ENCODE results near the gene GHR.

The GHR gene

GRCh38 chr5:42756606-42757601 lies 333.7 kb downstream of the GHR start, which contains the start of gene CCDC152:
CCDC152 (plus strand) TSS chr5:42756818; CDS start chr5:42759122, 2,304 bp downstream.
- Histone ChIP-seq H3K4me3 (peak within 1 kb of the TSS in 3 of 10 experiments; percentile 13 to 30 (median 21); a peak in 2 of 20 replicates), H3K9ac (no peak within 1 kb of the TSS; a peak in 1 of 22 replicates), H3K27ac (peak within 1 kb of the TSS in 4 of 11 experiments; percentile 11 to 56 (median 32); a peak in 3 of 22 replicates), H3K9me3 (replicated peaks in 1 of 11) (peaks cover 0 to 7% (median 0%) of the 10 kb centered on the region in 11 experiments; a peak in 6 of 22 replicates), H3K4me1 (peaks cover 7 to 21% (median 10%) of the 10 kb centered on the region in 10 experiments), H3K4me2 (peak within 1 kb of the TSS; percentile 36 to 73 (median 57)), H3K36me3 (no peaks in the 10 kb centered on the region), H3K27me3 (no peaks in the 10 kb centered on the region), H4K20me1 (no peaks in the 10 kb centered on the region)
- no peak for TF ChIP-seq Cebpa-rat (IDR thresholded peaks at IDR 0.05)

GRCh38 chr5:42759456-42759855 lies 336.2 kb downstream of the GHR start:
- H3K27ac ChIP-seq: no peak overlapping the region
- H3K27me3 ChIP-seq: no peaks in the 10 kb centered on the region
- H3K36me3 ChIP-seq: no peaks in the 10 kb centered on the region
- no peak overlapping the region for H3K4me2 ChIP-seq
- peaks cover 0 to 7% (median 0%) of the 10 kb centered on the region in 11 experiments; a peak in 6 of 22 replicates for H3K9me3 ChIP-seq (replicated peaks in 1 of 11)
- no peak overlapping the region for H3K4me3 ChIP-seq
- peaks cover 7 to 21% (median 10%) of the 10 kb centered on the region in 10 experiments for H3K4me1 ChIP-seq
- H3K9ac ChIP-seq: no peak overlapping the region
- no peaks in the 10 kb centered on the region for H4K20me1 ChIP-seq
- TF ChIP-seq Cebpa-rat (IDR thresholded peaks at IDR 0.05): no peak

- H3K9ac ChIP-seq: no peak overlapping the region
- no peak for TF ChIP-seq Cebpa-rat (IDR thresholded peaks at IDR 0.05)
- H3K9me3 ChIP-seq (replicated peaks in 1 of 11): peaks cover 0 to 9% (median 5%) of the 10 kb centered on the region in 11 experiments; a peak in 9 of 22 replicates
- H3K27ac ChIP-seq: no peak overlapping the region
- peak overlapping the region in 2 of 11 experiments; percentile 17 to 52; a peak in 3 of 22 replicates for H3K4me2 ChIP-seq
- H3K27me3 ChIP-seq: no peaks in the 10 kb centered on the region
- peaks cover 7 to 21% (median 10%) of the 10 kb centered on the region in 10 experiments for H3K4me1 ChIP-seq
- no peaks in the 10 kb centered on the region for H3K36me3 ChIP-seq
- H3K4me3 ChIP-seq: no peak overlapping the region
- no peaks in the 10 kb centered on the region for H4K20me1 ChIP-seq
Measured at GRCh38 chr5:42760426-42760825, 337.2 kb downstream of the GHR start.

- Histone ChIP-seq H3K4me3 (no peak overlapping the region), H3K4me2 (no peak overlapping the region), H3K27me3 (no peaks in the 10 kb centered on the region), H4K20me1 (no peaks in the 10 kb centered on the region), H3K9me3 (replicated peaks in 1 of 11) (peaks cover 0 to 9% (median 4%) of the 10 kb centered on the region in 11 experiments; a peak in 8 of 22 replicates), H3K4me1 (peaks cover 7 to 21% (median 10%) of the 10 kb centered on the region in 10 experiments), H3K9ac (no peak overlapping the region), H3K36me3 (no peaks in the 10 kb centered on the region), H3K27ac (no peak overlapping the region)
- no peak for TF ChIP-seq Cebpa-rat (IDR thresholded peaks at IDR 0.05)
Measured at GRCh38 chr5:42761791-42762190, 338.6 kb downstream of the GHR start.

- no peak overlapping the region for H3K4me2 ChIP-seq
- no peak overlapping the region for H3K4me3 ChIP-seq
- no peaks in the 10 kb centered on the region for H4K20me1 ChIP-seq
- no peak for TF ChIP-seq Cebpa-rat (IDR thresholded peaks at IDR 0.05)
- H3K36me3 ChIP-seq: no peaks in the 10 kb centered on the region
- H3K4me1 ChIP-seq: peaks cover 0 to 5% (median 0%) of the 10 kb centered on the region in 10 experiments; a peak in 1 of 20 replicates
- H3K27me3 ChIP-seq: no peaks in the 10 kb centered on the region
- H3K27ac ChIP-seq: no peak overlapping the region
- peaks cover 0 to 12% (median 5%) of the 10 kb centered on the region in 11 experiments; a peak in 9 of 22 replicates for H3K9me3 ChIP-seq (replicated peaks in 1 of 11)
- no peak overlapping the region for H3K9ac ChIP-seq
Measured at GRCh38 chr5:42767491-42768105, 344.4 kb downstream of the GHR start.

- peaks cover 0 to 8% (median 0%) of the 10 kb centered on the region in 10 experiments; a peak in 1 of 20 replicates for H3K4me1 ChIP-seq
- no peak overlapping the region for H3K27ac ChIP-seq
- no peaks in the 10 kb centered on the region for H4K20me1 ChIP-seq
- H3K4me3 ChIP-seq: no peak overlapping the region
- no peak overlapping the region for H3K4me2 ChIP-seq
- no peak overlapping the region for H3K9ac ChIP-seq
- H3K36me3 ChIP-seq: no peaks in the 10 kb centered on the region
- no peak for TF ChIP-seq Cebpa-rat (IDR thresholded peaks at IDR 0.05)
- no peaks in the 10 kb centered on the region for H3K27me3 ChIP-seq
- peaks cover 0 to 12% (median 5%) of the 10 kb centered on the region in 11 experiments; a peak in 9 of 22 replicates for H3K9me3 ChIP-seq (replicated peaks in 1 of 11)
Measured at GRCh38 chr5:42768106-42768504, 344.9 kb downstream of the GHR start.

GRCh38 chr5:42770003-42770402 lies 346.8 kb downstream of the GHR start:
- Histone ChIP-seq H3K27ac (no peak overlapping the region), H3K4me3 (no peak overlapping the region), H3K4me2 (no peak overlapping the region), H3K9me3 (replicated peaks in 1 of 11) (peaks cover 0 to 12% (median 4%) of the 10 kb centered on the region in 11 experiments; a peak in 9 of 22 replicates), H4K20me1 (no peaks in the 10 kb centered on the region), H3K9ac (no peak overlapping the region), H3K36me3 (no peaks in the 10 kb centered on the region), H3K4me1 (peaks cover 0 to 8% (median 0%) of the 10 kb centered on the region in 10 experiments; a peak in 1 of 20 replicates), H3K27me3 (no peaks in the 10 kb centered on the region)
- TF ChIP-seq Cebpa-rat (IDR thresholded peaks at IDR 0.05): no peak

Measured in BLaER1 treated with 17β-estradiol and CSF1 and Interleukin-3, amounts not matched to agents 10 nM and 100 nM (cell line).